Measurements from ENCODE around the gene OLFML2A. TPM values are rescaled to one million over a fixed set of nuclear protein-coding genes. Genes with fewer than 3 reads are reported as not detected.

OLFML2A gene
- total and polyA plus RNA-seq, 4 donors: 5.3 to 66.0 (median 25.1) TPM

GRCh38 chr9:124781967-124782660 lies 5.2 kb downstream of the OLFML2A start:
- no peaks in the 10 kb centered on the region for H3K36me3 ChIP-seq (ENCODE audit: control insufficient read depth, insufficient read depth, low read length)
- 76% methylated on average over 3 of the region's 3 CpGs for WGBS (ENCODE audit: insufficient coverage)
- H3K4me1 ChIP-seq (ENCODE audit: control insufficient read depth, insufficient read depth, low read length): peaks cover 38% of the 10 kb centered on the region
- no peak overlapping the region for H3K4me3 ChIP-seq (ENCODE audit: low read depth, low read length)
- H3K27ac ChIP-seq (ENCODE audit: low read depth, low read length): peak overlapping the region; percentile 54
- no peaks in the 10 kb centered on the region for H3K9me3 ChIP-seq (ENCODE audit: control insufficient read depth, insufficient read depth, low read length)
- DNase-seq (ENCODE audit: low read depth in 4 of 6, low spot score in 6 of 6): no peak
- H3K27me3 ChIP-seq (ENCODE audit: control insufficient read depth, insufficient read depth, low read length): peaks cover 4% of the 10 kb centered on the region

- no peaks in the 10 kb centered on the region for H3K9me3 ChIP-seq (ENCODE audit: control insufficient read depth, insufficient read depth, low read length)
- DNase-seq (ENCODE audit: low read depth in 4 of 6, low spot score in 6 of 6): no peak
- no peak overlapping the region for H3K4me3 ChIP-seq (ENCODE audit: low read depth, low read length)
- peak overlapping the region; percentile 54 for H3K27ac ChIP-seq (ENCODE audit: low read depth, low read length)
- peaks cover 31% of the 10 kb centered on the region for H3K4me1 ChIP-seq (ENCODE audit: control insufficient read depth, insufficient read depth, low read length)
- no peaks in the 10 kb centered on the region for H3K27me3 ChIP-seq (ENCODE audit: control insufficient read depth, insufficient read depth, low read length)
- 76% methylated on average over 5 of the region's 13 CpGs for whole genome bisulfite sequencing (ENCODE audit: insufficient coverage)
- H3K36me3 ChIP-seq (ENCODE audit: control insufficient read depth, insufficient read depth, low read length): no peaks in the 10 kb centered on the region
These were observed 6.0 kb downstream of the OLFML2A start for GRCh38 chr9:124782661-124783574.

- Histone ChIP-seq H3K27me3 (ENCODE audit: control insufficient read depth, insufficient read depth, low read length) (no peaks in the 10 kb centered on the region), H3K4me1 (ENCODE audit: control insufficient read depth, insufficient read depth, low read length) (peaks cover 25% of the 10 kb centered on the region), H3K9me3 (ENCODE audit: control insufficient read depth, insufficient read depth, low read length) (no peaks in the 10 kb centered on the region), H3K27ac (ENCODE audit: low read depth, low read length) (no peak overlapping the region), H3K4me3 (ENCODE audit: low read depth, low read length) (no peak overlapping the region), H3K36me3 (ENCODE audit: control insufficient read depth, insufficient read depth, low read length) (no peaks in the 10 kb centered on the region)
- no peak for DNase-seq (ENCODE audit: low read depth in 4 of 6, low spot score in 6 of 6)
- no CpG with 5 or more reads among the region's 2 CpGs for WGBS (ENCODE audit: insufficient coverage)
These were observed 6.9 kb downstream of the OLFML2A start for GRCh38 chr9:124783830-124784229.

GRCh38 chr9:124784509-124784908 lies 7.6 kb downstream of the OLFML2A start:
- Histone ChIP-seq H3K4me3 (ENCODE audit: low read depth, low read length) (no peak overlapping the region), H3K36me3 (ENCODE audit: control insufficient read depth, insufficient read depth, low read length) (no peaks in the 10 kb centered on the region), H3K4me1 (ENCODE audit: control insufficient read depth, insufficient read depth, low read length) (peaks cover 24% of the 10 kb centered on the region), H3K9me3 (ENCODE audit: control insufficient read depth, insufficient read depth, low read length) (no peaks in the 10 kb centered on the region), H3K27me3 (ENCODE audit: control insufficient read depth, insufficient read depth, low read length) (no peaks in the 10 kb centered on the region), H3K27ac (ENCODE audit: low read depth, low read length) (no peak overlapping the region)
- 55% methylated on average over 2 of the region's 2 CpGs for WGBS (ENCODE audit: insufficient coverage)
- DNase-seq (ENCODE audit: low read depth in 4 of 6, low spot score in 6 of 6): no peak

- 93% methylated on average over 14 of the region's 20 CpGs for WGBS (ENCODE audit: insufficient coverage)
- no peaks in the 10 kb centered on the region for H3K36me3 ChIP-seq (ENCODE audit: control insufficient read depth, insufficient read depth, low read length)
- H3K9me3 ChIP-seq (ENCODE audit: control insufficient read depth, insufficient read depth, low read length): no peaks in the 10 kb centered on the region
- no peak overlapping the region for H3K27ac ChIP-seq (ENCODE audit: low read depth, low read length)
- DNase-seq (ENCODE audit: low read depth in 4 of 6, low spot score in 6 of 6): no peak
- H3K27me3 ChIP-seq (ENCODE audit: control insufficient read depth, insufficient read depth, low read length): no peaks in the 10 kb centered on the region
- H3K4me3 ChIP-seq (ENCODE audit: low read depth, low read length): no peak overlapping the region
- H3K4me1 ChIP-seq (ENCODE audit: control insufficient read depth, insufficient read depth, low read length): peaks cover 7% of the 10 kb centered on the region
These were observed 10.1 kb downstream of the OLFML2A start for GRCh38 chr9:124786881-124787573.

GRCh38 chr9:124788542-124789217 lies 11.7 kb downstream of the OLFML2A start:
- H3K36me3 ChIP-seq (ENCODE audit: control insufficient read depth, insufficient read depth, low read length): no peaks in the 10 kb centered on the region
- H3K9me3 ChIP-seq (ENCODE audit: control insufficient read depth, insufficient read depth, low read length): no peaks in the 10 kb centered on the region
- H3K4me1 ChIP-seq (ENCODE audit: control insufficient read depth, insufficient read depth, low read length): peaks cover 7% of the 10 kb centered on the region
- H3K27me3 ChIP-seq (ENCODE audit: control insufficient read depth, insufficient read depth, low read length): no peaks in the 10 kb centered on the region
- H3K4me3 ChIP-seq (ENCODE audit: low read depth, low read length): no peak overlapping the region
- no peak overlapping the region for H3K27ac ChIP-seq (ENCODE audit: low read depth, low read length)
- WGBS (ENCODE audit: insufficient coverage): no CpG with 5 or more reads among the region's 3 CpGs
- DNase-seq (ENCODE audit: low read depth in 4 of 6, low spot score in 6 of 6): no peak

GRCh38 chr9:124789531-124789930 lies 12.6 kb downstream of the OLFML2A start:
- 33% methylated on average over 1 of the region's 2 CpGs for WGBS (ENCODE audit: insufficient coverage)
- Histone ChIP-seq H3K9me3 (ENCODE audit: control insufficient read depth, insufficient read depth, low read length) (no peaks in the 10 kb centered on the region), H3K4me3 (ENCODE audit: low read depth, low read length) (no peak overlapping the region), H3K27ac (ENCODE audit: low read depth, low read length) (no peak overlapping the region), H3K27me3 (ENCODE audit: control insufficient read depth, insufficient read depth, low read length) (no peaks in the 10 kb centered on the region), H3K4me1 (ENCODE audit: control insufficient read depth, insufficient read depth, low read length) (peaks cover 7% of the 10 kb centered on the region), H3K36me3 (ENCODE audit: control insufficient read depth, insufficient read depth, low read length) (no peaks in the 10 kb centered on the region)
- peak in 1 of 6 donors; percentile 56 for DNase-seq (ENCODE audit: low read depth in 4 of 6, low spot score in 6 of 6)

- no peak overlapping the region for H3K4me3 ChIP-seq (ENCODE audit: low read depth, low read length)
- no peak overlapping the region for H3K27ac ChIP-seq (ENCODE audit: low read depth, low read length)
- H3K27me3 ChIP-seq (ENCODE audit: control insufficient read depth, insufficient read depth, low read length): no peaks in the 10 kb centered on the region
- H3K9me3 ChIP-seq (ENCODE audit: control insufficient read depth, insufficient read depth, low read length): no peaks in the 10 kb centered on the region
- WGBS (ENCODE audit: insufficient coverage): 100% methylated on average over 4 of the region's 8 CpGs
- H3K4me1 ChIP-seq (ENCODE audit: control insufficient read depth, insufficient read depth, low read length): peaks cover 7% of the 10 kb centered on the region
- no peak for DNase-seq (ENCODE audit: low read depth in 4 of 6, low spot score in 6 of 6)
- H3K36me3 ChIP-seq (ENCODE audit: control insufficient read depth, insufficient read depth, low read length): no peaks in the 10 kb centered on the region
These were observed 13.4 kb downstream of the OLFML2A start for GRCh38 chr9:124790301-124790700.

- 56% methylated on average over 1 of the region's 5 CpGs for WGBS (ENCODE audit: insufficient coverage)
- Histone ChIP-seq H3K27ac (ENCODE audit: low read depth, low read length) (no peak overlapping the region), H3K4me3 (ENCODE audit: low read depth, low read length) (no peak overlapping the region), H3K9me3 (ENCODE audit: control insufficient read depth, insufficient read depth, low read length) (no peaks in the 10 kb centered on the region), H3K27me3 (ENCODE audit: control insufficient read depth, insufficient read depth, low read length) (no peaks in the 10 kb centered on the region), H3K36me3 (ENCODE audit: control insufficient read depth, insufficient read depth, low read length) (no peaks in the 10 kb centered on the region), H3K4me1 (ENCODE audit: control insufficient read depth, insufficient read depth, low read length) (peaks cover 11% of the 10 kb centered on the region)
- DNase-seq (ENCODE audit: low read depth in 4 of 6, low spot score in 6 of 6): no peak
These were observed 14.0 kb downstream of the OLFML2A start for GRCh38 chr9:124790801-124791505.

All from spinal cord (tissue), 10 donors.